ENCODE results near the gene SLFN12L. TPM values are rescaled to one million over a fixed set of nuclear protein-coding genes. Genes with fewer than 3 reads are reported as not detected.

Gene SLFN12L
- total RNA-seq, 1 donor from 2014 or later = 0.25 TPM

DNA sequence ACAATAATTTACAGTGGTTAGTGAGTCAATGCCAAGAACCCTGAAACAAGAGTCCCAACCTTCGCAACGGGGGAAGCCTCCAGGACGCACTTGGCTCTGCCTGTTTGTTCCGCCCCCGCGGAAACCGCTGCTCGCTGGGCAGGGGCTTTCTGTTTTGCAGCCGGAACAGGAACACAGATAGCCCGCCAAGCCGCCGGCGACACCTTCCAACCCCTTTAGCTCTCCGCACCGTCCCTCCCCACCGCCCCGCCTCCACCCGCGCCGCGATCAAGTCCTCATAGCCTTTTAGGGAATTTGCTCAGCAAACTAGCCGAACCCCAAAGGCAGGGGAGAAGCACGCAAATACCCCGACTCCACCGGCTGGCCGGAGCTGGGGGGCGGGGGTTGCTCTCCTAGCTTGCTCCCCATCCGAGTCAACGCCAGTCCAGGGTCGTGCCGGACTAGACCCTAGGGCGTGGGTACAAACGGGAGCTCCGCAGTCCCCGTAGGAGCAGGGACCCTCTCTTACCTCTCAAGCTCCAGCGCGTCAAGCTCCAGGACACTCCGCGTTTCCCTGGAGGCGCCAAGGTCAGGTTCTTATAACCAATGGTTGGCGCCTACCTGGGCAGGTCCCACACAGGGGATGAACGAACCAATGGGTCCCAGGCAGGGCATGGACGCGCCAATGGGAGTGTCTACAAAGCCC, 89.1 kb downstream of the SLFN12L start, which contains the start of gene SLFN13:
Gene SLFN13, minus strand, starts transcription at position 553 of the 685 bp plus-strand sequence. CDS start 3,086 bp downstream, outside the sequence.
- H3K27ac ChIP-seq (replicated peaks) = peak within 1 kb of the TSS; percentile 72
- peaks cover 57% of the 10 kb centered on the region for H3K27me3 ChIP-seq (ENCODE audit: low read depth)
- peaks cover 25% of the 10 kb centered on the region for H3K4me1 ChIP-seq
- no peaks in the 10 kb centered on the region for H3K9me3 ChIP-seq (replicated peaks)
- DNase-seq = peak; percentile 84
- H3K4me3 ChIP-seq = peak within 1 kb of the TSS; percentile 70
- TF ChIP-seq, protein P1, sequence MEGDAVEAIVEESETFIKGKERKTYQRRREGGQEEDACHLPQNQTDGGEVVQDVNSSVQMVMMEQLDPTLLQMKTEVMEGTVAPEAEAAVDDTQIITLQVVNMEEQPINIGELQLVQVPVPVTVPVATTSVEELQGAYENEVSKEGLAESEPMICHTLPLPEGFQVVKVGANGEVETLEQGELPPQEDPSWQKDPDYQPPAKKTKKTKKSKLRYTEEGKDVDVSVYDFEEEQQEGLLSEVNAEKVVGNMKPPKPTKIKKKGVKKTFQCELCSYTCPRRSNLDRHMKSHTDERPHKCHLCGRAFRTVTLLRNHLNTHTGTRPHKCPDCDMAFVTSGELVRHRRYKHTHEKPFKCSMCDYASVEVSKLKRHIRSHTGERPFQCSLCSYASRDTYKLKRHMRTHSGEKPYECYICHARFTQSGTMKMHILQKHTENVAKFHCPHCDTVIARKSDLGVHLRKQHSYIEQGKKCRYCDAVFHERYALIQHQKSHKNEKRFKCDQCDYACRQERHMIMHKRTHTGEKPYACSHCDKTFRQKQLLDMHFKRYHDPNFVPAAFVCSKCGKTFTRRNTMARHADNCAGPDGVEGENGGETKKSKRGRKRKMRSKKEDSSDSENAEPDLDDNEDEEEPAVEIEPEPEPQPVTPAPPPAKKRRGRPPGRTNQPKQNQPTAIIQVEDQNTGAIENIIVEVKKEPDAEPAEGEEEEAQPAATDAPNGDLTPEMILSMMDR (IDR thresholded peaks at IDR 0.05; ENCODE audit: borderline replicate concordance) = no peak
- intact Hi-C loops (cut with micrococcal nuclease) = no loop called here
- no peaks in the 10 kb centered on the region for H3K36me3 ChIP-seq

DNA sequence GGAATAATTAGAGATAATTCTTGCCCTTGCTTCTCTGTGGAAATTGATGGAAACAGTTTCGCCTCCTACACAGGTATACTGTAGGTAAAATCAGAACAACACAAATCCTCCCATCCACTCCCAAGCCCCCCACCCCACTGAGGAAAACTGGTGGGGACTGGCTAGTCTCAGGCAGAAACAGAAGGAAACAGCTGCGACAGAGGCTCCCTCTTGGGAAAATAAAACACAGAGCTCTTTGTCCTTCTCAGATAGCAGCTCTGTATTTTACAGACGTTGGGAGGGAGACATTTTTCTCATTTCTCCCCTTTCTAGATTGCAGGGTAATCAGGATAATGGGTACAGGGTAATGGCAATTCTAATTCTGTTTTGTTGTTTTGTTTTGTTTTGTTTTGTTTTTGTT, 90.0 kb downstream of the SLFN12L start:
- Histone ChIP-seq H3K27ac (replicated peaks) (peak overlapping the region; percentile 72), H3K36me3 (no peaks in the 10 kb centered on the region), H3K4me1 (peaks cover 25% of the 10 kb centered on the region), H3K9me3 (replicated peaks) (no peaks in the 10 kb centered on the region), H3K4me3 (peak overlapping the region; percentile 70), H3K27me3 (ENCODE audit: low read depth) (peaks cover 57% of the 10 kb centered on the region)
- TF ChIP-seq, protein P1 (IDR thresholded peaks at IDR 0.05; ENCODE audit: borderline replicate concordance) = no peak
- no peak for DNase-seq
- intact Hi-C loops (cut with micrococcal nuclease) = no loop called here

DNA sequence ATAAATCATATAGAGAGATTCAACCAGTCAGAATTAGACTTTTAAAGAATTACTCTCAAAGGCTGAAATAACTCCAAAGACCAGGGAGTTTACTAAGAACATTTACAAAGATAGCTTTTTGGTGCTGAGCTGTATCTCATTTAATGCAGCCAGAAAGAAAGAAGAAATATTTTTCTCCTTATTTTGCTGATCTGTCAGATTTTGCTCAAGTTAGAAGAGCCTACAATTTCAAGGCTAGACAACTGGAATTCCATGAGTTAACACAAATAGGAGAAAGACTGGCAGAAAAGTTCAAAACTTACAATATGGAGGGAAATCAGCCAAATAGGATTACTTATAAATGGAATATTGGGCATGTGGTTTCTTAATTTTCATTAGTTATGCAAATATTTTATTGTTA, 99.0 kb downstream of the SLFN12L start:
- H3K4me1 ChIP-seq = peaks cover 12% of the 10 kb centered on the region
- TF ChIP-seq, protein P1 (IDR thresholded peaks at IDR 0.05; ENCODE audit: borderline replicate concordance) = no peak
- no peaks in the 10 kb centered on the region for H3K36me3 ChIP-seq
- intact Hi-C loops (cut with micrococcal nuclease) = no loop called here
- H3K27ac ChIP-seq (replicated peaks) = no peak overlapping the region
- no peaks in the 10 kb centered on the region for H3K27me3 ChIP-seq (ENCODE audit: low read depth)
- H3K4me3 ChIP-seq = no peak overlapping the region
- no peaks in the 10 kb centered on the region for H3K9me3 ChIP-seq (replicated peaks)
- no peak for DNase-seq

DNA sequence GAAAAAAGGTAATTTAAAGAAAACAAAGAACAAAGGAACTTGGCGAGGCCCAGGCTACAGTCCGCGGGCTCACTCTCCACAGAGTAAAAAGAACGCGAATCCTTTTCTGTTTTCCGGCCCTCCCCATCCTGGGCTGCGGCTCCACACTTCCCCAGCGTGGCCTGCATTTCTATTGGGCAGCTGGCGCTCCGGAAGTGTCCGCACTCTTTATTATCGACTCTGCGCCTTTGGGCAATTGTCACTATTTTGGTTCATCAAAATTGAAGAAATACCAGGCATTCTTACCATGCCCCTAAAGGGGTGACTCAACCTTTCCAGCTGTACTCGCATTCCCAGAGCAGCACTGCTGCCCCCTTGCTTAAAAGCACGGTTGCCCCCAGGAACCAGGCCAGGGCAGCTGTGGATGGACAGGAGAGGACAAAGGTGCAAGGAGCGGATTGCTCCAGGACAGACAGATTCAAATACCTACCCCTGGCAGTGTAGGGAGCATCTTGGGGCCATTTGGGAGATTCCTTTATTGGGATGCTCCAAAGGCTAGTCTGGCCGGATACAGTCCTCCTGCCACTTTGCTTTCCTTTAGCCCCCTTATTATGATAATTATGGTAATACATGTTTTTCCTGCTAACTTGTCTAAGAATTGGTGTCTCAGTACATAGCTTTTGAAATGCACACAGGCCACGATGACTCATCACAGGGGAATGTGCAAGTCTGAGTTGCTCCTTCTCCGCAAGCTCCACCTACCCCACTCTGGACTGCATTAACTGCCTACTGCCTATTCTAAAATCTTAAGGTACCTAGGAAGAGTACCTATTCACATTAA, 104.2 kb downstream of the SLFN12L start:
- DNase-seq = peak; percentile 56
- TF ChIP-seq, protein P1 (IDR thresholded peaks at IDR 0.05; ENCODE audit: borderline replicate concordance) = peak; percentile 37
- Histone ChIP-seq H3K27me3 (ENCODE audit: low read depth) (no peaks in the 10 kb centered on the region), H3K9me3 (replicated peaks) (no peaks in the 10 kb centered on the region), H3K4me1 (peaks cover 34% of the 10 kb centered on the region), H3K36me3 (no peaks in the 10 kb centered on the region), H3K4me3 (peak overlapping the region; percentile 70), H3K27ac (replicated peaks) (peak overlapping the region; percentile 93)
- intact Hi-C loops (cut with micrococcal nuclease) = loop anchor here (2.0 kb wide), 1 partner anchor 120 kb away; no protein-coding TSS in a partner anchor

DNA sequence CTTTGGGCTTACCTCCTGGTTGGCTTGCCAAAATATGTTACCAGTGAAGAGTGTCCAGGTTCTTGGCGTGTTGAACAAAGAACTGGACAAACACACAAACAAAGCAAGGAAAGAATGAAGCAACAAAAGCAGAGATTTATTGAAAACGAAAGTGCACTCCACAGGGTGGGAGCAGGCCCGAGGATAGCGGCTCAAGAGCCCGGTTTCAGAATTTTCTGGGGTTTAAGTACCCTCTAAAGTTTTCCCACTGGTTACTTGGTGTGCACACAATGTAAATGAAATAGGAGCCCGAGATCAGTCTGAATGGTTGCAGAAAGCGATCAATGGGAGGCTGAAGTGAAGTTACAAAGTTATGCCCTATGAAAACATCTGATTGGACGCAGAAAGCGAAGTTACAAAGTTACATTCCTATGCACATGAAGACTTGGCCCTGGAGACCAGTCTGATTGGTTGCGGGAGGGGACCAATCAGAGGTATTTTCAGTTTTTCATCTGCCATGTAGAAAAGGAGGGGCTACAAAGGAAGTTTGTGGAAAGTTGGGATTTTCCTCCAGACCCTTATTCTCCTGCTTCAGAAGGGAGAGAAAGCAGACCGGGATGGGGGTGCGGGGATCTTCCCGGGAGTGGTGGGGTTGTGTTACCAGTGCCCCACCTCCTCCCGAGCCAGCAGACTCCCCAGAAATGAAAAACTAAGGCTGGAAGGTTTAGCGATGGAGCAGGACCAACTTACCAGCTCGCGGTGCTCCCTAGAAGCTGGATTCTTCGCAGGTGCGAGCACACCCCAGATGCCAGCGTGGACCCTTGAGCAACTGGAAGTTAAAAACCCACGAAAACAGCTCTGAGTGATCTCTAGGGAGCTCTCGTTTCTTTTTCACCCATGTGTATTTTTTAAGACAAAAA, 105.1 kb downstream of the SLFN12L start, which contains the start of gene SLFN12:
Gene SLFN12, minus strand, starts transcription at position 325 of the 899 bp plus-strand sequence. CDS start 9,472 bp downstream, outside the sequence.
- Histone ChIP-seq H3K27me3 (ENCODE audit: low read depth) (no peaks in the 10 kb centered on the region), H3K4me1 (peaks cover 34% of the 10 kb centered on the region), H3K36me3 (no peaks in the 10 kb centered on the region), H3K4me3 (peak within 1 kb of the TSS; percentile 70), H3K9me3 (replicated peaks) (no peaks in the 10 kb centered on the region), H3K27ac (replicated peaks) (peak within 1 kb of the TSS; percentile 93)
- TF ChIP-seq, protein P1 (IDR thresholded peaks at IDR 0.05; ENCODE audit: borderline replicate concordance) = no peak
- intact Hi-C loops (cut with micrococcal nuclease) = loop anchor here (2.0 kb wide), 1 partner anchor 120 kb away; no protein-coding TSS in a partner anchor
- peak; percentile 45 for DNase-seq
